ENCODE measurements around the gene CEP120. TPM values are rescaled to one million over a fixed set of nuclear protein-coding genes. Genes with fewer than 3 reads are reported as not detected.

CEP120 gene
- total RNA-seq, 6 experiments from 2014 or later: 5.7 to 12.7 (median 7.1) TPM

GRCh38 chr5:123305751-123306150 is 117.5 kb downstream of the CEP120 start:
- no peaks in the 10 kb centered on the region for H3K36me3 ChIP-seq
- DNase-seq (no peak), ATAC-seq (no peak)
- H3K4me1 ChIP-seq: no peaks in the 10 kb centered on the region
- no peaks in the 10 kb centered on the region for H3K27me3 ChIP-seq
- H3K27ac ChIP-seq: no peak overlapping the region
- intact Hi-C loops (cut with DNase I): no loop called here
- TF ChIP-seq, protein P1, sequence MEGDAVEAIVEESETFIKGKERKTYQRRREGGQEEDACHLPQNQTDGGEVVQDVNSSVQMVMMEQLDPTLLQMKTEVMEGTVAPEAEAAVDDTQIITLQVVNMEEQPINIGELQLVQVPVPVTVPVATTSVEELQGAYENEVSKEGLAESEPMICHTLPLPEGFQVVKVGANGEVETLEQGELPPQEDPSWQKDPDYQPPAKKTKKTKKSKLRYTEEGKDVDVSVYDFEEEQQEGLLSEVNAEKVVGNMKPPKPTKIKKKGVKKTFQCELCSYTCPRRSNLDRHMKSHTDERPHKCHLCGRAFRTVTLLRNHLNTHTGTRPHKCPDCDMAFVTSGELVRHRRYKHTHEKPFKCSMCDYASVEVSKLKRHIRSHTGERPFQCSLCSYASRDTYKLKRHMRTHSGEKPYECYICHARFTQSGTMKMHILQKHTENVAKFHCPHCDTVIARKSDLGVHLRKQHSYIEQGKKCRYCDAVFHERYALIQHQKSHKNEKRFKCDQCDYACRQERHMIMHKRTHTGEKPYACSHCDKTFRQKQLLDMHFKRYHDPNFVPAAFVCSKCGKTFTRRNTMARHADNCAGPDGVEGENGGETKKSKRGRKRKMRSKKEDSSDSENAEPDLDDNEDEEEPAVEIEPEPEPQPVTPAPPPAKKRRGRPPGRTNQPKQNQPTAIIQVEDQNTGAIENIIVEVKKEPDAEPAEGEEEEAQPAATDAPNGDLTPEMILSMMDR (IDR thresholded peaks at IDR 0.05): no peak
- no peak for TF ChIP-seq POLR2A (IDR thresholded peaks at IDR 0.05)
- WGBS (ENCODE audit: insufficient coverage, low coverage, low lambda C conversion rate, missing lambda C conversion rate): 44% methylated on average over 4 of the region's 4 CpGs
- no peak overlapping the region for H3K4me3 ChIP-seq
- H3K9me3 ChIP-seq: no peaks in the 10 kb centered on the region

GRCh38 chr5:123304777-123305316 is 118.4 kb downstream of the CEP120 start:
- DNase-seq (no peak), ATAC-seq (no peak)
- Histone ChIP-seq H3K4me3 (no peak overlapping the region), H3K9me3 (no peaks in the 10 kb centered on the region), H3K27me3 (no peaks in the 10 kb centered on the region), H3K27ac (no peak overlapping the region), H3K36me3 (no peaks in the 10 kb centered on the region), H3K4me1 (no peaks in the 10 kb centered on the region)
- no peak for TF ChIP-seq POLR2A (IDR thresholded peaks at IDR 0.05)
- TF ChIP-seq, protein P1 (IDR thresholded peaks at IDR 0.05): no peak
- intact Hi-C loops (cut with DNase I): no loop called here

GRCh38 chr5:123303802-123304201 is 119.4 kb downstream of the CEP120 start:
- Histone ChIP-seq H3K27me3 (no peaks in the 10 kb centered on the region), H3K4me1 (no peaks in the 10 kb centered on the region), H3K9me3 (no peaks in the 10 kb centered on the region), H3K27ac (no peak overlapping the region), H3K36me3 (no peaks in the 10 kb centered on the region), H3K4me3 (no peak overlapping the region)
- ATAC-seq (no peak), DNase-seq (no peak)
- intact Hi-C loops (cut with DNase I): no loop called here
- TF ChIP-seq POLR2A (IDR thresholded peaks at IDR 0.05): no peak
- 60% methylated on average over 3 of the region's 3 CpGs for WGBS (ENCODE audit: insufficient coverage, low coverage, low lambda C conversion rate, missing lambda C conversion rate)

- 62% methylated on average over 4 of the region's 4 CpGs for WGBS (ENCODE audit: insufficient coverage, low coverage, low lambda C conversion rate, missing lambda C conversion rate)
- no peak overlapping the region for H3K4me3 ChIP-seq
- H3K27ac ChIP-seq: no peak overlapping the region
- H3K4me1 ChIP-seq: no peaks in the 10 kb centered on the region
- intact Hi-C loops (cut with DNase I): no loop called here
- ATAC-seq: no peak
- no peak for DNase-seq
- TF ChIP-seq, protein P1 (IDR thresholded peaks at IDR 0.05): no peak
- TF ChIP-seq POLR2A (IDR thresholded peaks at IDR 0.05): no peak
- no peaks in the 10 kb centered on the region for H3K27me3 ChIP-seq
- no peaks in the 10 kb centered on the region for H3K9me3 ChIP-seq
- no peaks in the 10 kb centered on the region for H3K36me3 ChIP-seq
These were observed 122.9 kb downstream of the CEP120 start for GRCh38 chr5:123300266-123300665.

GRCh38 chr5:123299136-123299535 is 124.1 kb downstream of the CEP120 start:
- 40% methylated on average over 1 of the region's 1 CpG for WGBS (ENCODE audit: insufficient coverage, low coverage, low lambda C conversion rate, missing lambda C conversion rate)

More at GRCh38 chr5:123299136-123299535, 124.1 kb downstream of the CEP120 start:
- DNase-seq (no peak), ATAC-seq (no peak)
- H3K27me3 ChIP-seq: no peaks in the 10 kb centered on the region
- no peak overlapping the region for H3K27ac ChIP-seq
- no peaks in the 10 kb centered on the region for H3K4me1 ChIP-seq
- no peaks in the 10 kb centered on the region for H3K9me3 ChIP-seq
- TF ChIP-seq, protein P1 (IDR thresholded peaks at IDR 0.05): no peak
- TF ChIP-seq POLR2A (IDR thresholded peaks at IDR 0.05): no peak
- no peaks in the 10 kb centered on the region for H3K36me3 ChIP-seq
- H3K4me3 ChIP-seq: no peak overlapping the region
- intact Hi-C loops (cut with DNase I): no loop called here
